GM19023 (cell line): Measurements from ENCODE around the gene DMRT3.
A peak's percentile ranks its signal among the peaks of the same experiment; 100 is the strongest.
"Not testable (repeated sequence)": the region's sequence is repeated elsewhere in the genome, so short reads cannot be mapped to it uniquely, and the experiment has no call there.

Experiments used
- ATAC-seq: cut with Tn5 transposase; IDR thresholded peaks from one replicate; pipeline ENCODE4 v1.9.1; 2021; ENCODE audit warnings: mild to moderate bottlenecking, moderate library complexity; ENCODE audit not compliant: unreplicated experiment

The DMRT3 gene

GRCh38 chr9:998299-999110 is 22.1 kb downstream of the DMRT3 start:
- not testable (repeated sequence) for ATAC-seq

DNA sequence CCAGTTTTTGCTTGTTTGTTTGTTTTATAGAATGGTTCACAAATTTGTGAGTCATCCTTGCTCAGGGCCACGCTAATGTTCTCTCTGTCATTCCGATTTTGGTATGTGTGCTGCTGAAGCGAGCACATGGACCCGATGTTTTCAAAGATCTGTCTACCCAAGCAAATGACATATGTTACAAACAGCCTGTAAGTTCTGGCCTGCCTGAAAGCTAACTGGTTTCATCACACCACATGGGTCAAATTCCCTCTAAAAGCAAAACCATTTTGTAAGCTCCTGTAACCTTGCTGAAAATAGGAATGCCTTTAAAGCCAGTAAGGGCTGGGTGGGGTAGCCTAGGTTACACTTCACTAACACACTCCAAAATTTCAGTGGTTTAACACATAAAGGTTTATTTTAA is 25.4 kb downstream of the DMRT3 start:
- ATAC-seq: no peak

DNA sequence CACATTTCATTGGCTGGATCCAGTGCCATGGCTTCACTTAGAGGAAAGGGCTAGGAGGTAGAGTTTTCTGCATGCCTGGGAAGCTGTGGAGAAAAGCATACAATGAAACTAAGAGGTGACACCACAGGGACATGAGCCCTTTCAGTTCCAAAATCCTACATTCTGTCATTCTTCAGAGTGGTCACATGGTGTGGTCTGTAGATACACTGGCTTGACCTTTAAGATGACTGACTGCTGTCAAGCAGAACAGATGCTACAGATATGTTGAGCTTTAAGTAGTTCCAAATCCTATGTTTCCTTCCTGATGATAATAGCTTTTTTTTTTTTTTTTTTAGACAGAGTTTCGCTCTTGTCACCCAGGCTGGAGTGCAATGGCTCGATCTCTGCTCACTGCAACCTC is 26.2 kb downstream of the DMRT3 start:
- no peak for ATAC-seq

DNA sequence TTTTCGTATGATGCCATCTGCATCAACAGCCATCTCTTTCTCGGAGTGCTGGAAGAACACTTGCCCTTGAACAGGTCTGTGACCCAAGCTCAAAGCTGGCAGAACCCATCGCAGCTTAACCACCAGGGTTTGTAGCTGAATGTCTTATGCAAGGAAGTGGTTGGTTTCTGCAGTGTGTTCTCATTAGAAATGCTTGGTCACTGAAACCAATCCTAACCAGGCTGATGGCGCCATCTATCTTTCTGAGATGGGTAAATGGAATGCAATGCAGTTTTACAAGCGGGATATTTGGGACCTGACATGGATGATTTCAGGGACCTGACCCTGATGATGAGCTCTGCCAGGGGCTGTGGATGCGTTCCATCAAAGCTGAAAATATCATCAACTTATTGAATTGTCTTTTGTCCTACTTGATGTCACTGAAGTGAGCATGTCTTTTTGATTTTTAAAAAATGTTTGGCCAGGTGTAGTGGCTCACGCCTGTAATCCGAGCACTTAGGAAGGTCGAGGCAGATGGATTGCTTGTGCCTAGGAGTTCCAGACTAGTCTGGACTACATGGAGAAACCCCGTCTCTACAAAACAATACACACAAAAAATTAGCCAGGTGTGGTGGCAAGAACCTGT is 28.7 kb downstream of the DMRT3 start:
- no peak for ATAC-seq

GRCh38 chr9:1007312-1007711 is 30.9 kb downstream of the DMRT3 start:
- ATAC-seq: no peak

DNA sequence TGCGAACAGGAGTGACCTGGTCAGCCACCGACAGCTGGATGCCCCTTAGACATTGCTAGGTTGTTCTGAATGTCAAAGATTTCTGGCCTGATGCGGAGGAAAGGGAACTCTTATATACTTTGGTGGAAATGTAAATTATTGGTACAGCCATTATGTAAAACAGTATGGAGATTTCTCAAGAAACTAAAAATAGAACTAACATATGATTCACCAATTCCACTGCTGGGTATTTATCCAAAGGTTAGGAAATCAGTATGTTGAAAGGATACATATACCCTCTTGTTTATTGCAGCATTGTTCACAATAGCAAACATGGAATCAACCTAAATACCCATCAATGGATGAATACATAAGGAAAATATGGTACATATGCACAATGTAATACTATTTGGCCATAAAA is 31.8 kb downstream of the DMRT3 start:
- no peak for ATAC-seq

DNA sequence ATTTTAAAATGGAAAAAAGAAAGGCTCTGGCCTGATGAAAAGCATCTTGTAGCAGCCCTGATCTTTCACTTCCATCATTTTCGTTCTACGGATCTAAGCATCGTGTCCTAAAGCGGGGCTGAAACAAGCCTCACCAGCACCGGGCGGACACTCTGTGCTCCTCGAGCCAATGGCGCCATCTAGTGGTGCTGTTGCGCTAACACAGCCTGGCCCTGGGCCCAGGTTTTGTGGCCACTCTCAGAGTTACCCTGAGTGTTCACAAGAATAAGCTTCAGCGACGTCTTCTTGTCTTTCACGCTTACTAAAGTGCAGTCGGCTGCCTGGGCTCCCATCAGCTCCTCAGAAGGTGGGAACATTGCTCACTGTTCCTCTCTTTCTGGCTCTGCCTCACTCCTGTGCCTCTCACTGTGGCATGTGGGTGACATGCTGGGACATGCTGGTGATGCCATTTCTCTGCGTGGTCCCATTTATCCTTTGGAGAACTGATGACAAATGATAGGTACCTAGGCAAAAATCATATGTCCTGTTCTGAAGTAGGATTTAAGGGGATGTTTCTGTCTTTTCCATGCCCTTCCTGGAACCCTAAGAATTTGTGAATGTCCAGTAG is 32.7 kb downstream of the DMRT3 start:
- peak; percentile 96 for ATAC-seq

GRCh38 chr9:1013021-1013420 is 36.6 kb downstream of the DMRT3 start:
- ATAC-seq: no peak

DNA sequence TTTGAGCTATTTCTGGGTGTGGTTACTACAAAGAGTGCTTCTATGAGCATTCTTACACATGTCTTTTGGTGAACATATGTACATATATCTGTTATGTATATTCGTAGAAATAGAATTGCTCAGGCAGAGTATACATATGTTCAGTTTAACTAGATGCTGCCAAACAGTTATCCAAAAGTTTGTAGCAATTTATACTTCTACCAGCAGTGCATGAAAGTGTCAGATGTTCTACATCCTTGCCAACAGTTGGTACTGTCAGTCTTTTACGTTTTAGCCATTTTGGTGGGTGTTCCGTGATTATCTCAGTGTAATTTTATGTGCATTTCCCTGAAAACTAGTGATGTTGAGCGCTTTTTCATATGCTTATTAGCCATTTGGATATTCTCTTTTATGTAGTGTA is 37.8 kb downstream of the DMRT3 start:
- no peak for ATAC-seq

DNA sequence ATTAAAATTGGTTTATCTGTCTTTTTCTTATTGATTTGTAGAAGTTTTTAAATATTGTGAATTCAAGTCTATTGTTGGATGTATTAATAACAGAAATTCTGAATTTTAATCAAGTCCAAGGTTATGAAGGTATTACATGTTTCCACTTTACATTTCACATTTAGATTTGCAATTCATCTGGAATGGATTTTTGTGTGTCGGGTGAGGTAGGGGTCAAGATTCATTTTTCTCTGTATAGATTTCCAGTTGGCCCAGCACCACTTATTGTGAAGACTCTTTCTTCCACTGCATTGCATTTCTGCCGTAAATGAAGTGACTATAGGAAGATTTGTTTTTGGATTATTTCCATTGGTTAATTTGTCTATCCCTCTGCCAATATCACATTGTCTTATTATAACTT is 38.2 kb downstream of the DMRT3 start:
- no peak for ATAC-seq

- ATAC-seq: no peak
Measured at GRCh38 chr9:1018121-1018520, 41.7 kb downstream of the DMRT3 start.

GRCh38 chr9:1024112-1024511 is 47.7 kb downstream of the DMRT3 start:
- no peak for ATAC-seq

- ATAC-seq: no peak
Measured at GRCh38 chr9:1025131-1025530, 48.7 kb downstream of the DMRT3 start.

GRCh38 chr9:1026219-1026618 is 49.8 kb downstream of the DMRT3 start:
- ATAC-seq: no peak

- no peak for ATAC-seq
Measured at GRCh38 chr9:1028501-1029190, 52.2 kb downstream of the DMRT3 start.

GRCh38 chr9:1031951-1032601 is 55.6 kb downstream of the DMRT3 start:
- no peak for ATAC-seq

GRCh38 chr9:1034271-1034670 is 57.8 kb downstream of the DMRT3 start:
- no peak for ATAC-seq

- no peak for ATAC-seq
Measured at GRCh38 chr9:1039589-1039988, 63.1 kb downstream of the DMRT3 start.
